ENCODE measurements around the gene DNASE2.
A peak's percentile ranks its signal among the peaks of the same experiment; 100 is the strongest.

DNASE2 gene

DNA sequence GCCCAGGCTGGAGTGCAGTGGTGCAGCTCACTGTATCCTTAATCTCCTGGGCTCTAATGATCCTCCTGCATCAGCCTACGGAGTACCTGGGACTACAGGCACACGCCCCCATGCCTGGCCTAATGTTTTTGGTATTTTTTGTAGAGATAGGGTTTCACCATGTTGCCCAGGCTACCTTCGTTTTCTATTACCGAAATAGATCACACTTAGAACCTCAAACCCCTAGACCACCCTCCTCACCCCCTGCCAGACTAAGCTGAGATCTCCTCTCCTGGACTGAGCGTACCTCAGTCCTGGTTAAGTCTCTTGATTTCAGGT lies 5.4 kb upstream of the DNASE2 start:
- DNase-seq (ENCODE audit: low read depth in 2 of 2), result no peak

- DNase-seq (ENCODE audit: low read depth in 2 of 2), result no peak
Measured at GRCh38 chr19:12885749-12886650, 4.8 kb upstream of the DNASE2 start.

GRCh38 chr19:12884926-12885748 lies 3.9 kb upstream of the DNASE2 start:
- peak; percentile 81 to 90 for DNase-seq (ENCODE audit: low read depth in 2 of 2)

DNA sequence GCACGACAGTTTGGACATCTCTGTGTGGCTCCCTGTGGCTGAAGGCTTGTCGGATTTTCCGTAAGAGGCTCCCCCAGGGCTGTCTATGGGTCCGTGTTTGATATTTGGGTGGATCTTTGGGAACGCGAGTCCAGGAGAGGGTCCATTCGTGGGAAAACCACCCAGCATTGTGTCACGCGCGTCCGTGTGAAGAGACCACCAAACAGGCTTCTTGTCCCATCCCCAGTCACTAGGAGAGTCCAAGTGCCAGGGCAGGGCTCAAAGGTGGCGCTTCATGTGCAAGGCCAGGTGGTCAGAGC lies 3.3 kb upstream of the DNASE2 start:
- DNase-seq (ENCODE audit: low read depth in 2 of 2), result no peak

DNA sequence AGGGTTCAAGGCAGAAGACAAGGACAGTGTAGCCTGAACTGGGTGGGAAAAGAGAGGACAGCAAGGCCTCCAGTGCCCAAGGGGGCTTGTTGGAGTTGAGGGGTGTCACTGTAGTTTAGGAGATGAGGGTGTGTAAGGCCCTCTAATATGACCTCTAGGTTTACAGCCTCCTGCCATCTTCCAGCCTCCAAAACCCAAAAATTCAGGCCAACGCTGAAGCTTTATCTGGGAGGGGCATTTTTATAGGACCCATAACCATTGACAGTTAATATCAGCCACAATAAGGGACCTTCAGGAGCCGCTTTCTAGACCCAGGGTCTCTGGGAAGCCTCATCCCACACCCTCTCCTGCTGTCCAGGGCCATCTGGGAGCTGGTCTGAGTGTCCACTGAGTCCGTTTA lies 3.0 kb upstream of the DNASE2 start:
- no peak for DNase-seq (ENCODE audit: low read depth in 2 of 2)

GRCh38 chr19:12882589-12882988 lies 1.3 kb upstream of the DNASE2 start:
- DNase-seq (ENCODE audit: low read depth in 2 of 2), result no peak

DNA sequence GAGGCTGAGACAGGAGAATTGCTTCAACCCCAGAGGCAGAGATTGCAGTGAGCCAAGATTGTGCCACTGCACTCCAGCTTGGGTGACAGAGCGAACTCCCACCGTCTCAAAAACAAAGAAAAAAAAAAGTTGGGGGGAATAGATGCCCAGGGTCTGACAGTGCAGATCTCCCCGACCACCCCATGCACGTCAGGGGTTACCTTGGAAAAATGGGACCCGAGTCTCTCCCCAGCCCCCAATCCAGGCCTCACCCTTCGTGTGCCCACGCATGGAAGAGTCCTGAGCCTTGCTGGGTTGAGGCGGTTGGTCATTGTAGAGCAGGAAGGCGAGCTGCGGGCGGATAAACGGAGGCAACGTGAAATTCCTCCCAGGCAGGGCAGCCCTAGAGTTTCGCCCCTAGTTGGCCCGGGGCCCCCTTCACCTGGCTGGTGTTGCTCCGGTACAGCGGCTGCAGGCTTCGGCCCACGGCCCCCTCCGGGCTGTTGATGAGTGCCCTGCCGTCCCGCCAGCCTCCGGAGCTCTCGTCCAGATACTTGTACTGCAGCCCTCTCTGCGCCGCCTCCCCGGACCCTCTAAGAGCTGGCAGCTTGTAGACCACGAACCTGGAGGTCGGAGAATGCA lies 588 bp downstream of the DNASE2 start:
- no peak for DNase-seq (ENCODE audit: low read depth in 2 of 2)

DNA sequence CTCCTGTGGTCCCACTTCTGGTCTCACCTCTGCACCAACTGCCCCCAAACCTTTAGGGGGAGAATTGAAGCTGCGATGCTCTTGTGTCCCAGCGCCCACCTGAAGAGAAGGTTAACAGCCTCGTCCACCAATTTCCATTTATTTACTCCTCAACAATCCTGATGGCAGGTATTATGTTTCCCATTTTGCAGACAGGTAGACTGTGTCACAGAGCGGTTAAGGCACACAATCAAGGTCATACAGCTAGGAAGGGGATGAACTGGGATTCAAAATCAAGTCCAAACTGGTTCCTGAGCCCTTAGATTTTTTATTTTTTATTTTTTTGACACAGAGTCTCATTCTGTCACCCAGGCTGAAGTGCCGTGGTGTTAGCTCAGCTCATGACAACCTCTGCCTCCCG lies 6.2 kb downstream of the DNASE2 start:
- DNase-seq (ENCODE audit: low read depth in 2 of 2), result no peak

DNA sequence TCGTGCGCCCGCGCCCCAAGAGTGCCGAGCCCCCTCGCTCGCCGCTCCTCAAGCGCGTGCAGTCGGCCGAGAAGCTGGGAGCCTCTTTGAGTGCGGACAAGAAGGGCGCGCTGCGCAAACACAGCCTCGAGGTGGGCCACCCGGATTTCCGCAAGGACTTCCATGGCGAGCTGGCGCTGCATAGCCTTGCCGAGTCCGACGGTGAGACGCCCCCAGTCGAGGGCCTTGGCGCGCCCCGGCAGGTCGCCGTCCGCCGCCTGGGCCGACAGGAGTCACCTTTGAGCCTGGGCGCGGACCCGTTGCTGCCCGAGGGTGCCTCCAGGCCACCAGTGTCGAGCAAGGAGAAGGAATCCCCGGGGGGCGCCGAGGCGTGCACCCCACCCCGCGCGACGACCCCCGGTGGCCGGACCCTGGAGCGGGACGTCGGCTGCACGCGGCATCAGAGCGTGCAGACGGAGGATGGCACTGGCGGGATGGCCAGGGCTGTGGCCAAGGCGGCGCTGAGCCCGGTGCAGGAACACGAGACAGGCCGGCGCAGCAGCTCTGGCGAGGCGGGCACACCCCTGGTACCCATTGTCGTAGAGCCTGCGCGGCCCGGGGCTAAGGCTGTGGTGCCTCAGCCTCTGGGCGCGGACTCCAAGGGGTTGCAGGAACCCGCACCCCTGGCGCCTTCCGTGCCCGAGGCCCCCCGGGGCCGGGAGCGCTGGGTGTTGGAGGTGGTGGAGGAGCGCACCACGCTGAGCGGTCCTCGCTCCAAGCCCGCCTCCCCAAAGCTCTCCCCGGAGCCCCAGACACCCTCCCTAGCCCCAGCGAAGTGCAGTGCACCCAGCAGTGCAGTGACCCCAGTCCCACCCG lies 7.1 kb downstream of the DNASE2 start:
- no peak for DNase-seq (ENCODE audit: low read depth in 2 of 2)

DNA sequence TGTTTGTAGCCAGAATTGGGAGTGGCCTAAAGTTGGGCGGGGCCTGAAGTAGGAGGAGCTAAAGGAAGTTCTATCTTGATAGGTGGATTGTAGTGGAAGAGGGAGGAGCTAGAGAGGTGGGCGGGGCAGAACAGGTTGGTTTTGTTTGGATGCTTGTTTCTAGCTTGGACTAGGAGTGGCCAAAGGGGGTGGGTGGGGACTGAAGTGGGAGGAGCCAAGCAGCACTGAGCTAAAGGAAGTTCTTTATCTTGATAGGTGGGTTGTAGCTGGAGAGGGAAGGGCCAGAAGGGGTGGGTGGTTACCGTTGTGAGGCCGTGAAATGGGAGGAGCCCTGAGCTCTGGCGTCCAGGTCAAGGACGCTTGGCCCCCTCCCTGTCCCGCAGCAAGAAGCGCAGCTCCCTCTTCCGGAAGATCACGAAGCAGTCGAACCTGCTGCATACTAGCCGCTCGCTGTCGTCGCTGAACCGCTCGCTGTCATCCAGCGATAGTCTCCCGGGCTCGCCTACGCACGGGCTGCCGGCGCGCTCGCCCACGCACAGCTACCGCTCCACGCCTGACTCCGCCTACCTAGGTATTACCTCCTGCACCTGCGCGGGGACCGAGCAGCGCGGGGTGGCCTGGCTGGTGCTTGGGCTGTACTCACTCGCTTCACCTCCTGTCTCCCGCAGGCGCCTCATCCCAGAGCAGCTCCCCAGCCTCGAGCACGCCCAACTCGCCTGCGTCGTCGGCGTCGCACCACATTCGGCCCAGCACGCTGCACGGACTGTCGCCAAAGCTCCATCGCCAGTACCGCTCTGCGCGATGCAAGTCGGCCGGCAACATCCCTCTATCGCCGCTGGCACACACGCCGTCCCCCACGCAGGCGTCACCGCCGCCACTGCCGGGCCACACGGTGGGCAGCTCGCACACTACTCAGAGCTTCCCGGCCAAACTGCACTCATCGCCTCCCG lies 8.0 kb downstream of the DNASE2 start:
- DNase-seq (ENCODE audit: low read depth in 2 of 2), result peak in 1 of 2 donors; percentile 51

DNA sequence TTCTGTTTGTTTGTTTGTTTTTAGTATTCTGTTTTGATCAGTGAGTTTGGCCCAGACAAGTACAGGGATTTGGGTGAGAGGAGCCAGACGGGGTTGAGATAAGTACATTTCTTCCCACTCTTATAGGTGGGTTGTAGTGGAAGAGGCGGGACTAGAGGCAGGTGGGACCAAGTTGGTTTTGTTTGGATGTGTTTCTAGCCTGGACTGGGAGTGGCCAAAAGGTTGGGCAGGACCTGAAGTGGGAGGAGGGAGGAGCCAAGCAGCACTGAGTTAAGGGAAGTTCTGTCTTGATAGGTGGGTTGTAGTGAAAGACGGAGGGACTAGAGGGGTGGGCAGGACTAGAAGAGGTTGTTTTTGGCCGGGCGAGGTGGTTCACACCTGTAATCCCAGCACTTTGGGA lies 9.0 kb downstream of the DNASE2 start:
- no peak for DNase-seq (ENCODE audit: low read depth in 2 of 2)

- DNase-seq (ENCODE audit: low read depth in 2 of 2), result no peak
Measured at GRCh38 chr19:12871681-12872080, 9.6 kb downstream of the DNASE2 start.

DNA sequence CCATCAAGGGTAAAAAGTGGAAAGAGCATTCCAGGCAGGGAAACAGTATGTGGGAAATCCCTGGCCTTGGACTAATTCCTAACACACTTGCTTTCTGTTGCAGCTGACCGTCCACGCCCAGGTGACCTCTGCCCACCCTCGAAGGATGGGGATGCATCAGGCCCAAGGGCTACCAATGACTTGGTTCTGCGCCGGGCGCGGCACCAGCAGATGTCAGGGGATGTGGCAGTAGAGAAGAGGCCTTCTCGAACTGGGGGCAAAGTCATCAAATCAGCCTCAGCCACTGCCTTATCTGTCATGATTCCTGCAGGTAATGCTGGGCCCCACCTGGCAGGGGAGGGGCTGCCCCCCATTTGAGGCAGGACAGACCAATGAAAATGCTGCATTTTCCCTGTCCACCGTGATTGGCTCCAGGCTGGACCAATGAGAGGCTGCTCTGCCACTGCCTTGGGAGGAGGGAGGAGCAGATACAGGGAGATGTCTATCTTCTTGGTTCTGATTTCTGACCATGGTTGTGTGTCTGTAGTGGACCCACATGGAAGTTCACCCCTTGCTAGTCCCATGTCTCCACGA lies 12.6 kb downstream of the DNASE2 start:
- no peak for DNase-seq (ENCODE audit: low read depth in 2 of 2)

- peak in 1 of 2 donors; percentile 72 for DNase-seq (ENCODE audit: low read depth in 2 of 2)
Measured at GRCh38 chr19:12867120-12868099, 13.8 kb downstream of the DNASE2 start.

- no peak for DNase-seq (ENCODE audit: low read depth in 2 of 2)
Measured at GRCh38 chr19:12866416-12867119, 14.7 kb downstream of the DNASE2 start.

DNA sequence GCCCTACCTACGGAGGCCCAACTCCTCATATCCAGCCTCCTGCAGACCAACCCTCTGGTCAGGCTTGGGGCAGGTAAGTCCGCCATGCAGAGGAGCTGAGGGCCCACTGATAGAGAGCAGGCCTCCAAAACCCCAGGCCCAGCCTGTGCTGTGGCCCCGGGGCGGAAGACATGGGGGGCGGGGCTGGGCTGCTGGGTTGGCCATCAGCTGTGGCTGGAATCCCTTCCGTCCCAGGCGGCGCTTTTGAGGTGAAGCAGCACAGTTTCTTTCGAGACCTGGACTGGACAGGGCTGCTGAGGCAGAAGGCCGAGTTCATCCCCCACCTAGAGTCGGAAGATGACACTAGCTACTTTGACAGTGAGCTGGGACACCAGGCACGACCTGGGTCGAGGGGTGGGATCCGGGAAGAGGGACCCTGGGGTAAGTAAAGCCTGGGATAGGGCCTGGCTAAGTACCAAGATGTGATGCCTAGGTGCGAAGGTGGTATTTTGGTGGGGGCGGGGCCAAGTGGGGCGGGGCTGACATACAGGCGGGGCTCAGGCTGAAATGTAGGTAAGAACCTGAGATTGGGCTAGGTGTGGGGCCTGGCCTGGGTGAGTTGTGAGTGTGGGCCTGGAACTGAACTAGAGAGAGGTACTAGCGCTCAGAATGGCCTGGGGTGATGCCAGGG lies 15.4 kb downstream of the DNASE2 start:
- no peak for DNase-seq (ENCODE audit: low read depth in 2 of 2)

DNA sequence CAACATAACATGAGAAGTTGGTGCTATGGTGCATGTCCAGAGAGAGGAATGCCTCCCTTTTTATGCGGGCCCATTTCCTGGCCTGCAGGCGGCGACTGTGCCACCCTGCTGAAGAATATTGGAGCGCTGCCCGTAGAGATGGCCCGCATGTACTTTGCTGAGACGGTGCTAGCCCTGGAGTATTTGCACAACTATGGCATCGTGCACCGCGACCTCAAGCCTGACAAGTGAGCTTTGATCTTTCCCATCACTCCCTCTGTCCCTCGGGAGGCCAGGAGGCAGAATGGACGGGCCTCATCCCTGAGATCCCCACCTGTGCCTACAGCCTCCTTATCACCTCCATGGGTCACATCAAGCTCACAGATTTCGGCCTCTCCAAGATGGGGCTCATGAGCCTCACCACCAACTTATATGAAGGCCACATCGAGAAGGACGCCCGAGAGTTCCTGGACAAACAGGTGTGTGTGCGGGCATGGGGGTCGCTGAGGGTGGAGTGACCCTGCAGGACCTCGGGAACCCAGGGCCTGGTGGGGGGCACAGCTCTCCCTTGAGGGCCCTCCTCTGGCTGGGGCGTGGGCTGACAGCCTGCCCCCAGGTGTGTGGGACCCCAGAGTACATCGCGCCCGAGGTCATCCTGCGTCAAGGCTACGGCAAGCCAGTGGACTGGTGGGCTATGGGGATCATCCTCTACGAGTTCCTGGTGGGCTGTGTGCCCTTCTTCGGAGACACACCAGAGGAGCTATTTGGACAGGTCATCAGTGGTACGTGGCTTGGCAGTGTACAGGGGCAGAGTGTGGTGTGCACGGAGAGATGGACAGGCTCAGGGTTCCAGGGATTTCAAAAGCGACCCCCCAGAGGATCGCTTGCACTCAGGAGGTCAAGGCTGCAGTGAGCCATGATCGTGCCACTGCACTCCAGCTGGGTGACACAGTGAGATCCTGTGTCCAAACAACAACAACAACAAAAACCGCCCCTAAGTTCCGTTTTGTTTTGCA lies 16.2 kb downstream of the DNASE2 start:
- no peak for DNase-seq (ENCODE audit: low read depth in 2 of 2)
